OCI-LY7 (cell line): ENCODE data around the gene ZNF318. TPM values are rescaled to one million over a fixed set of nuclear protein-coding genes. Genes with fewer than 3 reads are reported as not detected.

Experiments used
- BruUV-seq: library from RNA; stranded (reverse); fragments of 400-500 nt; replicated peaks from 2 replicates; lab custom pipeline; 2021; lab: Mats Ljungman, UMichigan
- CTCF ChIA-PET: fragments of 300-600 bp; sonication (Branson Sonifier 250); formaldehyde crosslinking; loops from one replicate; lab custom pipeline; 2022; ENCODE audit warnings: antibody characterized with exemption; ENCODE audit not compliant: unreplicated experiment; lab: Charles Lee
- POLR2A ChIA-PET: fragments of 300-600 bp; sonication (Branson Sonifier 250); formaldehyde crosslinking; loops from one replicate; lab custom pipeline; 2022; ENCODE audit warnings: antibody characterized with exemption; lab: Charles Lee
- DNase-seq: peaks from one replicate; pipeline ENCODE4 v3.0.0-alpha.2; 2015; ENCODE audit warnings: low spot score
- H2AFZ ChIP-seq: fragments of 200-600 bp; sonication (generic), shearing (Covaris generic); 2 replicates; pipeline ENCODE4 v1.6.1; 2014; ENCODE audit warnings: mild to moderate bottlenecking, antibody characterized with exemption, low read length, moderate library complexity
- H3K27ac ChIP-seq: fragments of 200-600 bp; sonication (generic); 2 replicates; pipeline ENCODE4 v1.5.1; 2014; ENCODE audit warnings: mixed run types, low read depth, mild to moderate bottlenecking, moderate library complexity, low read length, inconsistent platforms; ENCODE audit not compliant: poor library complexity, severe bottlenecking
- H3K36me3 ChIP-seq: fragments of 200-600 bp; sonication (generic); 2 replicates; pipeline ENCODE4 v1.6.1; 2014; ENCODE audit warnings: mild to moderate bottlenecking, antibody characterized with exemption, low read length, moderate library complexity, mixed read lengths; ENCODE audit not compliant: insufficient read depth
- H3K4me1 ChIP-seq: fragments of 200-600 bp; sonication (generic); 2 replicates; pipeline ENCODE4 v1.5.1; 2014; ENCODE audit warnings: mild to moderate bottlenecking, low read length; ENCODE audit not compliant: insufficient read depth, poor library complexity, severe bottlenecking
- H3K4me2 ChIP-seq: fragments of 200-600 bp; sonication (generic); 2 replicates; pipeline ENCODE4 v1.6.1; 2014; ENCODE audit warnings: mild to moderate bottlenecking, low read length
- H3K4me3 ChIP-seq: fragments of 200-600 bp; sonication (generic); 2 replicates; pipeline ENCODE4 v1.5.1; 2014; ENCODE audit warnings: mild to moderate bottlenecking, low read depth, low read length; ENCODE audit not compliant: poor library complexity, severe bottlenecking
- H3K79me2 ChIP-seq: fragments of 200-600 bp; sonication (generic); 2 replicates; pipeline ENCODE4 v1.6.1; 2016; ENCODE audit warnings: low read depth, mild to moderate bottlenecking, low read length, moderate library complexity, mixed read lengths; ENCODE audit not compliant: insufficient read depth
- H3K9me2 ChIP-seq: fragments of 200-600 bp; sonication (generic); 2 replicates; pipeline ENCODE4 v1.6.1; 2016; ENCODE audit warnings: mild to moderate bottlenecking, low read length, mixed read lengths; ENCODE audit not compliant: insufficient read depth
- H3K9me3 ChIP-seq: fragments of 200-600 bp; sonication (generic); 2 replicates; pipeline ENCODE4 v1.6.1; 2014; ENCODE audit warnings: mild to moderate bottlenecking, mixed run types, low read length, mixed read lengths
- H4K20me1 ChIP-seq: fragments of 200-600 bp; sonication (generic); 2 replicates; pipeline ENCODE4 v1.6.1; 2014; ENCODE audit warnings: mild to moderate bottlenecking, antibody characterized with exemption, low read length, moderate library complexity, mixed read lengths; ENCODE audit not compliant: insufficient read depth
- EZH2phosphoT487 ChIP-seq: fragments of 200-600 bp; sonication (generic); IDR thresholded peaks from 2 replicates; pipeline ENCODE4 v1.6.1; 2018; ENCODE audit warnings: low read depth, borderline replicate concordance, mild to moderate bottlenecking, mixed run types, antibody characterized with exemption, low read length, moderate library complexity, mixed read lengths
- intact Hi-C: fragments of 100-400 bp; cut with micrococcal nuclease; formaldehyde crosslinking; loops from one replicate; pipeline ENCODE4 v1.10.0; 2022; ENCODE audit not compliant: unreplicated experiment
- total RNA-seq, 2 experiments: library from RNA; depleted of rRNA in 1 of 2; stranded (reverse); fragments of >200 nt in 1 of 2; shearing (Covaris generic) in 1 of 2; gene quantifications; 2 replicates each; pipeline ENCODE4 v1.2.3, GENCODE V29; 2014 to 2022
- TF ChIP-seq, protein P1 (sequence below): fragments of 200-600 bp; sonication (generic); conservative IDR thresholded peaks from 2 replicates; pipeline ENCODE4 v1.5.1; 2014; ENCODE audit warnings: mild to moderate bottlenecking, antibody characterized with exemption, low read length, moderate library complexity, mixed read lengths

Gene ZNF318
- total RNA-seq, 2 experiments from 2014 or later, result 12.8 to 24.4 TPM

DNA sequence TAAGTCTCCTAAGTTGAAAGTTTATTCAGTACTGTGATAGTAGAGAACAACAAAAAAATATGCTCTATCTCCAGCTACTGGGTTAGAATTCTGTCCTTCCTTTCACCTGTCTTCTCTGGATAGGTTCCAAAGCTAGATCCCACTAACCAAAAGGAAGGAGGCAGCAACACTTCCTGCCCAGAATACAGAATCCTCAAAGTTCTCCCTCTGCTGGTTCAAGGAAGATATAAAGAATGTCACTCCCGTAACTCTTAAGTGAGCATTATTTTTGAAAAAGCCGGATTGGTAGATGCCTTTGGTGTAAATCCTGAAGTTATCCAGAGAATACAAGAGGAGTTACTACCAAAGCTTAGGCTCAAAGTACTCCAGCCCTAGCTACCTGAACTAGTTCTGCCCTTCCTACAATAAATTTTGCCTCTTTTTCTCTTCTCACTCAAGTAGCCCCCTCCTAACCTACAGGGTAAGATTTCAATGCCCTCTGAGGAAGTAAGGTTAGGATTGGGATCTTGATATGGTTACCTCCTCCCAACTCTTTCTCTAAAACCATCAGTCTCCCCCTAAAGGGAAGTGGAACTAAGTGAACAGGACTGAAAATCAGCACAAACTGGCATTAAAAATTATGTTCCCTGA, 34.9 kb downstream of the ZNF318 start:
- ChIA-PET POLR2A (interaction anchor here (1.3 to 2.3 kb wide), 2 partner anchors 12 to 20 kb away, joined by 3 to 11 read pairs; no protein-coding TSS in a partner anchor), CTCF (no interaction called here)
- H3K4me2 ChIP-seq, result no peak overlapping the region
- no peak overlapping the region for H3K4me3 ChIP-seq
- H3K4me1 ChIP-seq, result peaks cover 17% of the 10 kb centered on the region
- no peak overlapping the region for H3K27ac ChIP-seq
- H2AFZ ChIP-seq, result no peak overlapping the region
- no peaks in the 10 kb centered on the region for H3K79me2 ChIP-seq
- H3K9me2 ChIP-seq, result no peaks in the 10 kb centered on the region
- TF ChIP-seq, protein P1, sequence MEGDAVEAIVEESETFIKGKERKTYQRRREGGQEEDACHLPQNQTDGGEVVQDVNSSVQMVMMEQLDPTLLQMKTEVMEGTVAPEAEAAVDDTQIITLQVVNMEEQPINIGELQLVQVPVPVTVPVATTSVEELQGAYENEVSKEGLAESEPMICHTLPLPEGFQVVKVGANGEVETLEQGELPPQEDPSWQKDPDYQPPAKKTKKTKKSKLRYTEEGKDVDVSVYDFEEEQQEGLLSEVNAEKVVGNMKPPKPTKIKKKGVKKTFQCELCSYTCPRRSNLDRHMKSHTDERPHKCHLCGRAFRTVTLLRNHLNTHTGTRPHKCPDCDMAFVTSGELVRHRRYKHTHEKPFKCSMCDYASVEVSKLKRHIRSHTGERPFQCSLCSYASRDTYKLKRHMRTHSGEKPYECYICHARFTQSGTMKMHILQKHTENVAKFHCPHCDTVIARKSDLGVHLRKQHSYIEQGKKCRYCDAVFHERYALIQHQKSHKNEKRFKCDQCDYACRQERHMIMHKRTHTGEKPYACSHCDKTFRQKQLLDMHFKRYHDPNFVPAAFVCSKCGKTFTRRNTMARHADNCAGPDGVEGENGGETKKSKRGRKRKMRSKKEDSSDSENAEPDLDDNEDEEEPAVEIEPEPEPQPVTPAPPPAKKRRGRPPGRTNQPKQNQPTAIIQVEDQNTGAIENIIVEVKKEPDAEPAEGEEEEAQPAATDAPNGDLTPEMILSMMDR, result peak; percentile 82
- no peak for TF ChIP-seq EZH2phosphoT487
- H4K20me1 ChIP-seq, result no peaks in the 10 kb centered on the region
- peak; percentile 41 for DNase-seq
- H3K36me3 ChIP-seq, result peaks cover 39% of the 10 kb centered on the region
- BruUV-seq, result no TSS peak
- intact Hi-C loops, result loop anchor here (5.0 kb wide), 1 partner anchor 62 kb away; no protein-coding TSS in a partner anchor
- no peaks in the 10 kb centered on the region for H3K9me3 ChIP-seq

DNA sequence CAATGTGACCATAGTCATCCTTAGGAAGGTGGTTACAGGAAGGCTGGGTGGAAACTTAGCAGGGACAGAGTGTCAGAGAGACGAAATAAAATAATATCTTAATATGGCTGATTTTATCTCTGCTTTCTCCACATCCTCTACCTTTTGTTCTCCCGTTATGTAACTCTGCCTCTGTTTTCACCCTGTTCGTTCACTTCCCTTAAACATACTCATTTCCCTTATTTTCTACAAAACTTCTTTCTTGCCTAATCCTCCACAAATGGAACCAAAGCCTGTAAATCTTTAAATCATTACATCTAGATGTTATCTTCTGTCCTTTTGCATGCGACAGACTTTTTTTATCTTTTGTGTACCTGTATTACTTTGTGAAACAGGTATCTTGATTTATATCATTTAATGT, 37.6 kb downstream of the ZNF318 start:
- H3K4me2 ChIP-seq, result no peak overlapping the region
- DNase-seq, result no peak
- TF ChIP-seq, protein P1, result no peak
- no peak for TF ChIP-seq EZH2phosphoT487
- no peaks in the 10 kb centered on the region for H3K79me2 ChIP-seq
- intact Hi-C loops, result loop anchor here (5.0 kb wide), 1 partner anchor 60 kb away; no protein-coding TSS in a partner anchor
- H2AFZ ChIP-seq, result no peak overlapping the region
- ChIA-PET CTCF (no interaction called here), POLR2A (no interaction called here)
- H3K4me3 ChIP-seq, result no peak overlapping the region
- H3K9me3 ChIP-seq, result no peaks in the 10 kb centered on the region
- no peaks in the 10 kb centered on the region for H3K9me2 ChIP-seq
- BruUV-seq, result no TSS peak
- no peaks in the 10 kb centered on the region for H4K20me1 ChIP-seq
- H3K36me3 ChIP-seq, result peaks cover 12% of the 10 kb centered on the region; the same call in 1 of the 2 replicates
- no peak overlapping the region for H3K27ac ChIP-seq
- peaks cover 7% of the 10 kb centered on the region for H3K4me1 ChIP-seq

DNA sequence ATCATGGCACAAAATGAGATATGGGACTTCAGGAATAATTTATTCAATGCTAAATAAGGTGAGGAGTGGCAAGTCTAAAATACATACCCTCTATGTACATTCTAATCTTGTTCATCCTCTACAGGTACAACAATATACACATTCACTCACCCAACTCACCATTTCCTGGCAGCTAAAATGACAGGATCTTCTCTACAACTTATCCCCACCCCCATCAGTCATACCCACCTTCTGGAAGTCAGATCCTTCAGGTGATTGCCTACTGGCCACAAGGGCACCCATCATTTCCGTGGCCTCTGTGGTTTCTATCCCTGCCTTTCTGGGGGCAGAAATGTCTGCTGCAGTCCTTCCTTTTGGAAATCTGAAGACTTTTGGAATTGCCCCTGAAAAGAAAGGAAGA, 38.0 kb downstream of the ZNF318 start:
- Histone ChIP-seq H3K9me3 (no peaks in the 10 kb centered on the region), H3K4me2 (no peak overlapping the region), H3K27ac (no peak overlapping the region), H3K79me2 (no peaks in the 10 kb centered on the region), H3K4me1 (peaks cover 7% of the 10 kb centered on the region), H4K20me1 (no peaks in the 10 kb centered on the region), H3K9me2 (no peaks in the 10 kb centered on the region), H2AFZ (no peak overlapping the region), H3K36me3 (peaks cover 10% of the 10 kb centered on the region; the same call in 1 of the 2 replicates), H3K4me3 (no peak overlapping the region)
- TF ChIP-seq, protein P1, result no peak
- no peak for TF ChIP-seq EZH2phosphoT487
- ChIA-PET POLR2A (interaction anchor here (0.6 kb wide), 1 partner anchor 226 kb away, joined by 4 read pairs; no protein-coding TSS in a partner anchor), CTCF (no interaction called here)
- intact Hi-C loops, result loop anchor here (5.0 kb wide), 1 partner anchor 59 kb away; no protein-coding TSS in a partner anchor
- no TSS peak for BruUV-seq
- DNase-seq, result no peak
